GM12872 (cell line): ENCODE data around the gene ASTN1.

Experiments
- CTCF ChIP-seq: IDR thresholded peaks from 3 replicates; pipeline ENCODE4 v1.5.1; 2011; ENCODE audit warnings: low read depth, mild to moderate bottlenecking, low read length, moderate library complexity; ENCODE audit not compliant: insufficient read depth

Gene ASTN1

GRCh38 chr1:177126267-177126666 is 38.2 kb downstream of the ASTN1 start:
- TF ChIP-seq CTCF = no peak

- no peak for TF ChIP-seq CTCF
Measured at GRCh38 chr1:177124577-177125278, 39.8 kb downstream of the ASTN1 start.

- no peak for TF ChIP-seq CTCF
Measured at GRCh38 chr1:177122461-177123251, 41.9 kb downstream of the ASTN1 start.

- no peak for TF ChIP-seq CTCF
Measured at GRCh38 chr1:177119311-177119710, 45.2 kb downstream of the ASTN1 start.

- no peak for TF ChIP-seq CTCF
Measured at GRCh38 chr1:177118901-177119300, 45.6 kb downstream of the ASTN1 start.

GRCh38 chr1:177116941-177117340 is 47.6 kb downstream of the ASTN1 start:
- no peak for TF ChIP-seq CTCF

GRCh38 chr1:177106614-177107365 is 57.7 kb downstream of the ASTN1 start:
- no peak for TF ChIP-seq CTCF
